HepG2 (cell line): ENCODE measurements around the gene GOSR1. TPM values are rescaled to one million over a fixed set of nuclear protein-coding genes. Genes with fewer than 3 reads are reported as not detected.

Experiments
- ARID5B ChIP-seq: IDR thresholded peaks from 2 replicates; pipeline ENCODE4 v1.4.0; 2020; ENCODE audit warnings: mild to moderate bottlenecking, missing genetic modification reagents
- FOXA3 ChIP-seq: IDR thresholded peaks from 2 replicates; pipeline ENCODE4 v1.6.1; 2016; ENCODE audit warnings: missing genetic modification reagents, missing compliant biosample characterization
- FOXJ3 ChIP-seq: sonication (generic); formaldehyde crosslinking; IDR thresholded peaks from 2 replicates; pipeline ENCODE4 v1.4.0; 2020; ENCODE audit warnings: missing genetic modification reagents, mild to moderate bottlenecking, borderline replicate concordance
- SMAD3 ChIP-seq: sonication (generic); formaldehyde crosslinking; IDR thresholded peaks from 2 replicates; pipeline ENCODE4 v1.4.0; 2020; ENCODE audit warnings: missing genetic modification reagents
- TFE3 ChIP-seq: IDR thresholded peaks from 2 replicates; pipeline ENCODE4 v1.6.1; 2016
- ZBTB49 ChIP-seq: sonication (generic); formaldehyde crosslinking; IDR thresholded peaks from 2 replicates; pipeline ENCODE4 v1.4.0; 2020; ENCODE audit warnings: missing genetic modification reagents, borderline replicate concordance
- ZMYM3 ChIP-seq: sonication (generic); formaldehyde crosslinking; IDR thresholded peaks from 2 replicates; pipeline ENCODE4 v1.5.1; 2020; ENCODE audit warnings: mild to moderate bottlenecking, missing genetic modification reagents
- ZNF12 ChIP-seq: sonication (generic); formaldehyde crosslinking; IDR thresholded peaks from 2 replicates; pipeline ENCODE4 v1.5.0; 2020; ENCODE audit warnings: missing genetic modification reagents
- ZNF800 ChIP-seq: sonication (generic); formaldehyde crosslinking; IDR thresholded peaks from 2 replicates; pipeline ENCODE4 v1.4.0; 2020; ENCODE audit warnings: missing genetic modification reagents
- polyA plus RNA-seq, 8 experiments: library from polyadenylated mRNA; depleted of rRNA in 3 of 8; stranded (reverse) in 7 of 8; unstranded in 1 of 8; fragments of >200 nt; fragmentation: Illumina TruSeq in 4 of 8; extraction: Trizol in 4 of 8; gene quantifications; 2 replicates each; pipeline versions ENCODE4 v1.2.1 to v1.2.3, GENCODE V29; 2011 to 2016; ENCODE audit warnings: low read depth in 4 of 8, missing spikeins in 1 of 8, mixed read lengths in 1 of 8; ENCODE audit not compliant: insufficient read depth in 1 of 8
- total RNA-seq, 5 experiments: library from RNA; depleted of rRNA; stranded (reverse); fragments of >200 nt; fragmentation: Illumina TruSeq; extraction: Trizol; gene quantifications; 2 replicates each; pipeline ENCODE4 v1.2.3, GENCODE V29; 2016; ENCODE audit warnings: low read depth in 1 of 5

Gene GOSR1
- total and polyA plus RNA-seq, 2 of the 13 experiments (the other 11 are each of a cell fraction or from before 2014, with no cell fraction given) = 15.8 to 37.0 TPM

- TF ChIP-seq ZNF800 = peak; percentile 50; the same call in 1 of the 2 replicates
- peak; percentile 85 for TF ChIP-seq ZMYM3 (CRISPR knock-in tag)
- TF ChIP-seq ZNF12 (CRISPR knock-in tag) = 0 out of 2 replicates have a peak, but pooled peaks have one; percentile 62
- TF ChIP-seq SMAD3 (CRISPR knock-in tag) = peak; percentile 94
- peak; percentile 92 for TF ChIP-seq FOXA3
- TF ChIP-seq ARID5B (CRISPR knock-in tag) = peak; percentile 92
- TF ChIP-seq FOXJ3 (CRISPR knock-in tag) = peak; percentile 94; the same call in 1 of the 2 replicates
- peak; percentile 37; the same call in 1 of the 2 replicates for TF ChIP-seq TFE3 (CRISPR knock-in tag)
- TF ChIP-seq ZBTB49 (CRISPR knock-in tag) = no peak
Measured at GRCh38 chr17:30450125-30451027, 26.8 kb upstream of the GOSR1 start (continued).
